AG09309 (cell line): Measurements from ENCODE around the gene SHCBP1L.
"Not testable (repeated sequence)": the region's sequence is repeated elsewhere in the genome, so short reads cannot be mapped to it uniquely, and the experiment has no call there.

Experiments used
- DNase-seq: peaks from one replicate; pipeline ENCODE4 v3.0.0-alpha.2; 2010; ENCODE audit warnings: low read depth
- H3K4me3 ChIP-seq: 2 replicates; pipeline ENCODE4 v1.5.1; 2011; ENCODE audit warnings: mild to moderate bottlenecking, low read depth, low read length, moderate library complexity; ENCODE audit not compliant: control insufficient read depth
- CTCF ChIP-seq: IDR thresholded peaks from 2 replicates; pipeline ENCODE4 v1.5.1; 2011; ENCODE audit warnings: mild to moderate bottlenecking, low read depth, low read length, inconsistent platforms; ENCODE audit not compliant: insufficient read depth, control insufficient read depth; ENCODE audit errors: missing control alignments

Gene SHCBP1L

GRCh38 chr1:182905321-182905720, 47.6 kb downstream of the SHCBP1L start:
- DNase-seq = no peak
- TF ChIP-seq CTCF = no peak
- no peak overlapping the region for H3K4me3 ChIP-seq

DNA sequence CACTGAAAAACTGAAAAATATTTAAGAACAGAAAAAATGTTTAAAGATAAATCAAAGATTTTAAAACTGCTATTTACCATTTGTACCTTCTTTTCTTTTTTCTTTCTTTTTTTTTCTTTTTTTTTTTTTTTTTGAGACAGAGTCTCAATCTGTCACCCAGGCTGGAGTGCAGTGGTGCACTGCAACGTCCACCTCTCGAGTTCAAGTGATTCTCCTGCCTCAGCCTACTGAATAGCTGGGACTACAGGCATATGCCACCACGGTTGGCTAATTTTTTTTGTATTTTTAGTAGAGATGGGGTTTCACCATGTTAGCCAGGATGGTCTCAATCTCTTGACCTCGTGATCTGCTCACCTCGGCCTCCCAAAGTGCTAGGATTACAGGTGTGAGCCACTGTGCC, 51.0 kb downstream of the SHCBP1L start:
- not testable (repeated sequence) for DNase-seq, H3K4me3 ChIP-seq

DNA sequence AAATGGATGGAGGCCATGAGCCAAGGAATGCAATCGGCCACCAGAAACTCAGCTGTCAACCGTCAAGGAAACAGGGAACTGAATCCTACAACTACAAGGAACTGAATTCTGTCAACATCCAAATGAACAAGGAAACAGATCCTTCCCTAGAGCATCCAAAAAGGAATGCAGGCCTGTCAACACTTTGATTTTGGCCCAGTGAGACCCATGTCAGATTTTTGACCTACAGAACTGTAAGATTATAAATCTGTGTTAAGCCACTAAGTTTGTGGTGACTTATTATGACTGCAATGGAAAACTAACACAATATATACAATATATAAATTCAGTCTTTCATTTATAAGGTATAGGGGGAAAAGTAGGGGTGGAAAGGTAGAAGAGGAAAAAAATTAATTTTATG, 55.3 kb downstream of the SHCBP1L start:
- DNase-seq = no peak
- H3K4me3 ChIP-seq = no peak overlapping the region
- TF ChIP-seq CTCF = no peak

GRCh38 chr1:182890927-182891610, 61.9 kb downstream of the SHCBP1L start:
- no peak overlapping the region for H3K4me3 ChIP-seq
- DNase-seq = no peak
- no peak for TF ChIP-seq CTCF

DNA sequence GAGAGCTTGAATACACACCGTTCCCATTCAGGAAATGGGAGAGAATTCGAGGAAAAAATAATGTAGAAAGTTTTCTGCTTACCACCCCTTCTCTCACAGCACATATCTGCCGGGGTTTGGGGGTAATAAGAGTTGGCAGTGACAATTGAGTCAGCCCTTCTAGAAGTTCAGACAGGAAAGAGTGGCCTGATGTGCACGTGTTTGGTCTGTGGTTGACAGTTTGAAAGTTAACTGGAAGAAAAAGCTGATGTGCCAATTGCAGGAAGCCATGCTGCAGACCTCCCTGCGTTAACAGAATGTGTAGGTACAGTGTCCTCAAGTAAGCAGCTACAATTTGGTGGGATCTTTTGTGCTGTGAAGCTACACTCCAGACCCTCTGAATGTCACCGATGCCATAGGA, 63.0 kb downstream of the SHCBP1L start:
- no peak for TF ChIP-seq CTCF
- H3K4me3 ChIP-seq = no peak overlapping the region
- DNase-seq = no peak

DNA sequence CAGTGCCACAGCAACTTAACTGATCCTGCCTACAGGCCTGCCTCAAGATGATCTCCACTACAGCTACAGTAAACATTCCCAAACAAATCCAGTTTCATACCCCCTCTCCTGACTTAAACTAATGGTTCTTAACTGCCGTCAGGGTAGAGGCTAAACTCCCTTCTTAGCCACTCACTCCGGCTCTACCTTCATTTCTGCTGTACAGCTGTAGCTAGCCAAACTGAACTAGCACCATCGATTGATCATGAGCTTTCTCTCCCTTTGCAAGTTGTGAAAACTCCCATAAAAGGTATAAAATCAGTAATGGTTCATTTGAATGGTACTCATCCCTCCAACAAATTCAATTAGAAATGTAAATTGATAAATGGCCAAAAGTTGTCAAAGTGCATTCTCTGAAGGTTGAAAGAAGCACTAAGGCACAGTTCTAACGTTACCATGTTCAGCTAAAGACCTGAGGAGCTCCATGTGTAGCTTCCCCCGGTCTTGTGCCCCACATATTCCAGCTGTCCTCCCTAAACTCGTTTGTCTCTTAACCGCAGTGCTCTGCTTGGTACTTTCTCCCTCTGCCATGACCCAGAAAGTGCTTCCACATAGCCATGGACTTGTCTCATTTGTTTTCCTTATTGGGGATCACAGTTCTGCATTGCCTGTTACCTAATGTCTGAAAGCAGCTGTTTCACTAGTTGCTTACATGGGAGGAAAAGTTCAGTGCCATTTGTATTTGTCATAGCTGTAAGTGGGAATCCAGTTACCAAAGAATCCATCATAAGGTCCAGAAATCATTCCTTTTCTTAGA, 64.0 kb downstream of the SHCBP1L start:
- DNase-seq = peak; percentile 7
- no peak overlapping the region for H3K4me3 ChIP-seq
- no peak for TF ChIP-seq CTCF

DNA sequence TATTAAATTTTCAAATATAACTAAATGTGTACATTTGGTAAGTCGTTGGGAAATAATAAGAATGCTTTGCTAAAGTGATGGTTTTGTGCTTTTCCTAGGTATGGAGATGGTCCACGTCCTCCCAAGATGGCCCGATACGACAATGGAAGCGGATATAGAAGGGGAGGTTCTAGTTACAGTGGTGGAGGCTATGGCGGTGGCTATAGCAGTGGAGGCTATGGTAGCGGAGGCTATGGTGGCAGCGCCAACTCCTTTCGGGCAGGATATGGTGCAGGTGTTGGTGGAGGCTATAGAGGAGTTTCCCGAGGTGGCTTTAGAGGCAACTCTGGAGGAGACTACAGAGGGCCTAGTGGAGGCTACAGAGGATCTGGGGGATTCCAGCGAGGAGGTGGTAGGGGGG, 66.0 kb downstream of the SHCBP1L start:
- no peak overlapping the region for H3K4me3 ChIP-seq
- no peak for TF ChIP-seq CTCF
- no peak for DNase-seq
